ENCODE data around the gene TGFBRAP1.

Gene TGFBRAP1

GRCh38 chr2:105371156-105371555, 41.6 kb upstream of the TGFBRAP1 start:
- WGBS = 92% methylated on average over 10 of the region's 10 CpGs
- Histone ChIP-seq H3K9me3 (ENCODE audit: insufficient read depth, low read depth, low read length) (no peaks in the 10 kb centered on the region), H3K4me3 (ENCODE audit: low read length) (no peak overlapping the region), H3K9ac (ENCODE audit: low read depth, low read length) (no peak overlapping the region), H3K27ac (ENCODE audit: low read depth, low read length) (no peak overlapping the region), H3K36me3 (ENCODE audit: insufficient read depth, low read length) (peaks cover 63% of the 10 kb centered on the region), H3K4me1 (ENCODE audit: insufficient read depth, low read length) (no peaks in the 10 kb centered on the region), H3K27me3 (ENCODE audit: insufficient read depth, low read length) (no peaks in the 10 kb centered on the region)

GRCh38 chr2:105369777-105370690, 40.5 kb upstream of the TGFBRAP1 start:
- Histone ChIP-seq H3K27ac (ENCODE audit: low read depth, low read length) (no peak overlapping the region), H3K9me3 (ENCODE audit: insufficient read depth, low read depth, low read length) (no peaks in the 10 kb centered on the region), H3K4me1 (ENCODE audit: insufficient read depth, low read length) (no peaks in the 10 kb centered on the region), H3K36me3 (ENCODE audit: insufficient read depth, low read length) (peaks cover 68% of the 10 kb centered on the region), H3K4me3 (ENCODE audit: low read length) (no peak overlapping the region), H3K9ac (ENCODE audit: low read depth, low read length) (no peak overlapping the region), H3K27me3 (ENCODE audit: insufficient read depth, low read length) (no peaks in the 10 kb centered on the region)
- 70% methylated on average over 30 of the region's 30 CpGs for WGBS

- Histone ChIP-seq H3K27ac (ENCODE audit: low read depth, low read length) (no peak overlapping the region), H3K4me1 (ENCODE audit: insufficient read depth, low read length) (no peaks in the 10 kb centered on the region), H3K27me3 (ENCODE audit: insufficient read depth, low read length) (no peaks in the 10 kb centered on the region), H3K4me3 (ENCODE audit: low read length) (no peak overlapping the region), H3K9ac (ENCODE audit: low read depth, low read length) (no peak overlapping the region), H3K9me3 (ENCODE audit: insufficient read depth, low read depth, low read length) (no peaks in the 10 kb centered on the region), H3K36me3 (ENCODE audit: insufficient read depth, low read length) (peaks cover 74% of the 10 kb centered on the region)
- 96% methylated on average over 8 of the region's 8 CpGs for WGBS
Measured at GRCh38 chr2:105368759-105369408, 39.3 kb upstream of the TGFBRAP1 start.

- Histone ChIP-seq H3K9me3 (ENCODE audit: insufficient read depth, low read depth, low read length) (no peaks in the 10 kb centered on the region), H3K27ac (ENCODE audit: low read depth, low read length) (no peak overlapping the region), H3K9ac (ENCODE audit: low read depth, low read length) (no peak overlapping the region), H3K27me3 (ENCODE audit: insufficient read depth, low read length) (no peaks in the 10 kb centered on the region), H3K4me3 (ENCODE audit: low read length) (no peak overlapping the region), H3K36me3 (ENCODE audit: insufficient read depth, low read length) (peaks cover 81% of the 10 kb centered on the region), H3K4me1 (ENCODE audit: insufficient read depth, low read length) (no peaks in the 10 kb centered on the region)
- 89% methylated on average over 3 of the region's 3 CpGs for WGBS
Measured at GRCh38 chr2:105365206-105365605, 35.7 kb upstream of the TGFBRAP1 start.

GRCh38 chr2:105364436-105365139, 35.1 kb upstream of the TGFBRAP1 start:
- Histone ChIP-seq H3K36me3 (ENCODE audit: insufficient read depth, low read length) (peaks cover 84% of the 10 kb centered on the region), H3K4me1 (ENCODE audit: insufficient read depth, low read length) (no peaks in the 10 kb centered on the region), H3K4me3 (ENCODE audit: low read length) (no peak overlapping the region), H3K9me3 (ENCODE audit: insufficient read depth, low read depth, low read length) (no peaks in the 10 kb centered on the region), H3K9ac (ENCODE audit: low read depth, low read length) (no peak overlapping the region), H3K27ac (ENCODE audit: low read depth, low read length) (no peak overlapping the region), H3K27me3 (ENCODE audit: insufficient read depth, low read length) (no peaks in the 10 kb centered on the region)
- WGBS = 95% methylated on average over 4 of the region's 5 CpGs

- 95% methylated on average over 15 of the region's 15 CpGs for WGBS
- Histone ChIP-seq H3K9ac (ENCODE audit: low read depth, low read length) (no peak overlapping the region; the same call in 1 of the 2 replicates), H3K4me1 (ENCODE audit: insufficient read depth, low read length) (no peaks in the 10 kb centered on the region), H3K4me3 (ENCODE audit: low read length) (no peak overlapping the region), H3K27me3 (ENCODE audit: insufficient read depth, low read length) (no peaks in the 10 kb centered on the region), H3K9me3 (ENCODE audit: insufficient read depth, low read depth, low read length) (no peaks in the 10 kb centered on the region), H3K27ac (ENCODE audit: low read depth, low read length) (no peak overlapping the region), H3K36me3 (ENCODE audit: insufficient read depth, low read length) (peaks cover 87% of the 10 kb centered on the region)
Measured at GRCh38 chr2:105362862-105363591, 33.5 kb upstream of the TGFBRAP1 start.

- Histone ChIP-seq H3K4me3 (ENCODE audit: low read length) (no peak overlapping the region), H3K9me3 (ENCODE audit: insufficient read depth, low read depth, low read length) (no peaks in the 10 kb centered on the region), H3K27ac (ENCODE audit: low read depth, low read length) (no peak overlapping the region), H3K36me3 (ENCODE audit: insufficient read depth, low read length) (peaks cover 88% of the 10 kb centered on the region), H3K9ac (ENCODE audit: low read depth, low read length) (no peak overlapping the region), H3K27me3 (ENCODE audit: insufficient read depth, low read length) (no peaks in the 10 kb centered on the region), H3K4me1 (ENCODE audit: insufficient read depth, low read length) (no peaks in the 10 kb centered on the region)
- 86% methylated on average over 11 of the region's 11 CpGs for WGBS
Measured at GRCh38 chr2:105361102-105361889, 31.8 kb upstream of the TGFBRAP1 start.

- Histone ChIP-seq H3K9ac (ENCODE audit: low read depth, low read length) (no peak overlapping the region), H3K27me3 (ENCODE audit: insufficient read depth, low read length) (no peaks in the 10 kb centered on the region), H3K36me3 (ENCODE audit: insufficient read depth, low read length) (peaks cover 81% of the 10 kb centered on the region), H3K9me3 (ENCODE audit: insufficient read depth, low read depth, low read length) (no peaks in the 10 kb centered on the region), H3K4me1 (ENCODE audit: insufficient read depth, low read length) (no peaks in the 10 kb centered on the region), H3K27ac (ENCODE audit: low read depth, low read length) (no peak overlapping the region), H3K4me3 (ENCODE audit: low read length) (no peak overlapping the region)
- 92% methylated on average over 6 of the region's 6 CpGs for WGBS
Measured at GRCh38 chr2:105358593-105358992, 29.1 kb upstream of the TGFBRAP1 start.

- H3K27me3 ChIP-seq (ENCODE audit: insufficient read depth, low read length) = no peaks in the 10 kb centered on the region
- WGBS = 100% methylated on average over 1 of the region's 1 CpG
- no peaks in the 10 kb centered on the region for H3K4me1 ChIP-seq (ENCODE audit: insufficient read depth, low read length)
- H3K27ac ChIP-seq (ENCODE audit: low read depth, low read length) = no peak overlapping the region
- peaks cover 74% of the 10 kb centered on the region for H3K36me3 ChIP-seq (ENCODE audit: insufficient read depth, low read length)
- H3K9me3 ChIP-seq (ENCODE audit: insufficient read depth, low read depth, low read length) = no peaks in the 10 kb centered on the region
- H3K9ac ChIP-seq (ENCODE audit: low read depth, low read length) = no peak overlapping the region
- H3K4me3 ChIP-seq (ENCODE audit: low read length) = no peak overlapping the region
Measured at GRCh38 chr2:105357122-105357521, 27.6 kb upstream of the TGFBRAP1 start.

GRCh38 chr2:105344704-105345345, 15.3 kb upstream of the TGFBRAP1 start:
- peaks cover 96% of the 10 kb centered on the region for H3K36me3 ChIP-seq (ENCODE audit: insufficient read depth, low read length)

More at GRCh38 chr2:105344704-105345345, 15.3 kb upstream of the TGFBRAP1 start:
- Histone ChIP-seq H3K27me3 (ENCODE audit: insufficient read depth, low read length) (no peaks in the 10 kb centered on the region), H3K4me3 (ENCODE audit: low read length) (no peak overlapping the region), H3K9ac (ENCODE audit: low read depth, low read length) (no peak overlapping the region), H3K4me1 (ENCODE audit: insufficient read depth, low read length) (no peaks in the 10 kb centered on the region), H3K9me3 (ENCODE audit: insufficient read depth, low read depth, low read length) (no peaks in the 10 kb centered on the region), H3K27ac (ENCODE audit: low read depth, low read length) (no peak overlapping the region)
- WGBS = 94% methylated on average over 2 of the region's 4 CpGs
